ENCODE measurements around the gene FAM135A. TPM values are rescaled to one million over a fixed set of nuclear protein-coding genes. Genes with fewer than 3 reads are reported as not detected.

The FAM135A gene
- total and polyA plus RNA-seq, 2 of the 13 experiments (the other 11 are each of a cell fraction or from before 2014, with no cell fraction given) = 26.9 to 31.5 TPM

- TF ChIP-seq SRSF1 (optimal IDR thresholded peaks at IDR 0.05; ENCODE audit: low read depth, low read length) = no peak
- TF ChIP-seq, protein P1, sequence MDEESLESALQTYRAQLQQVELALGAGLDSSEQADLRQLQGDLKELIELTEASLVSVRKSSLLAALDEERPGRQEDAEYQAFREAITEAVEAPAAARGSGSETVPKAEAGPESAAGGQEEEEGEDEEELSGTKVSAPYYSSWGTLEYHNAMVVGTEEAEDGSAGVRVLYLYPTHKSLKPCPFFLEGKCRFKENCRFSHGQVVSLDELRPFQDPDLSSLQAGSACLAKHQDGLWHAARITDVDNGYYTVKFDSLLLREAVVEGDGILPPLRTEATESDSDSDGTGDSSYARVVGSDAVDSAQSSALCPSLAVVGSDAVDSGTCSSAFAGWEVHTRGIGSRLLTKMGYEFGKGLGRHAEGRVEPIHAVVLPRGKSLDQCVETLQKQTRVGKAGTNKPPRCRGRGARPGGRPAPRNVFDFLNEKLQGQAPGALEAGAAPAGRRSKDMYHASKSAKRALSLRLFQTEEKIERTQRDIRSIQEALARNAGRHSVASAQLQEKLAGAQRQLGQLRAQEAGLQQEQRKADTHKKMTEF (CRISPR knock-in tag; IDR thresholded peaks at IDR 0.05) = peak; percentile 66
- peak; percentile 92 for TF ChIP-seq AGO2 (optimal IDR thresholded peaks at IDR 0.05; ENCODE audit: low read depth, low read length)
- TF ChIP-seq MAFK (conservative IDR thresholded peaks at IDR 0.05 in 1 of 2, IDR thresholded peaks at IDR 0.05 in 1 of 2; ENCODE audit: low read length in 2 of 2) = no peak
- TF ChIP-seq ATF6 (CRISPR knock-in tag; conservative IDR thresholded peaks at IDR 0.05) = no peak; the same call in 1 of the 2 replicates
- TF ChIP-seq ZNF33B (CRISPR knock-in tag; IDR thresholded peaks at IDR 0.05) = no peak
- TF ChIP-seq, protein P2, sequence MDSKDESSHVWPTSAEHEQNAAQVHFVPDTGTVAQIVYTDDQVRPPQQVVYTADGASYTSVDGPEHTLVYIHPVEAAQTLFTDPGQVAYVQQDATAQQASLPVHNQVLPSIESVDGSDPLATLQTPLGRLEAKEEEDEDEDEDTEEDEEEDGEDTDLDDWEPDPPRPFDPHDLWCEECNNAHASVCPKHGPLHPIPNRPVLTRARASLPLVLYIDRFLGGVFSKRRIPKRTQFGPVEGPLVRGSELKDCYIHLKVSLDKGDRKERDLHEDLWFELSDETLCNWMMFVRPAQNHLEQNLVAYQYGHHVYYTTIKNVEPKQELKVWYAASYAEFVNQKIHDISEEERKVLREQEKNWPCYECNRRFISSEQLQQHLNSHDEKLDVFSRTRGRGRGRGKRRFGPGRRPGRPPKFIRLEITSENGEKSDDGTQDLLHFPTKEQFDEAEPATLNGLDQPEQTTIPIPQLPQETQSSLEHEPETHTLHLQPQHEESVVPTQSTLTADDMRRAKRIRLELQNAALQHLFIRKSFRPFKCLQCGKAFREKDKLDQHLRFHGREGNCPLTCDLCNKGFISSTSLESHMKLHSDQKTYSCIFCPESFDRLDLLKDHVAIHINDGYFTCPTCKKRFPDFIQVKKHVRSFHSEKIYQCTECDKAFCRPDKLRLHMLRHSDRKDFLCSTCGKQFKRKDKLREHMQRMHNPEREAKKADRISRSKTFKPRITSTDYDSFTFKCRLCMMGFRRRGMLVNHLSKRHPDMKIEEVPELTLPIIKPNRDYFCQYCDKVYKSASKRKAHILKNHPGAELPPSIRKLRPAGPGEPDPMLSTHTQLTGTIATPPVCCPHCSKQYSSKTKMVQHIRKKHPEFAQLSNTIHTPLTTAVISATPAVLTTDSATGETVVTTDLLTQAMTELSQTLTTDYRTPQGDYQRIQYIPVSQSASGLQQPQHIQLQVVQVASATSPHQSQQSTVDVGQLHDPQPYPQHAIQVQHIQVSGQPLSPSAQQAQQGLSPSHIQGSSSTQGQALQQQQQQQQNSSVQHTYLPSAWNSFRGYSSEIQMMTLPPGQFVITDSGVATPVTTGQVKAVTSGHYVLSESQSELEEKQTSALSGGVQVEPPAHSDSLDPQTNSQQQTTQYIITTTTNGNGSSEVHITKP (CRISPR knock-in tag; IDR thresholded peaks at IDR 0.05; ENCODE audit: low read depth) = peak; percentile 39; the same call in 1 of the 2 replicates
- TF ChIP-seq RXRB (CRISPR knock-in tag; IDR thresholded peaks at IDR 0.05; ENCODE audit: borderline replicate concordance) = peak; percentile 48
- TF ChIP-seq SIN3A (IDR thresholded peaks at IDR 0.05; ENCODE audit: borderline replicate concordance, low read depth, low read length) = peak; percentile 73; the same call in 1 of the 2 replicates
- TF ChIP-seq PAX8 (CRISPR knock-in tag; IDR thresholded peaks at IDR 0.05; ENCODE audit: borderline replicate concordance) = peak; percentile 83; the same call in 1 of the 2 replicates
- TF ChIP-seq MAF1 (CRISPR knock-in tag; IDR thresholded peaks at IDR 0.05; ENCODE audit: borderline replicate concordance) = no peak
- TF ChIP-seq ZNF768 (CRISPR knock-in tag; IDR thresholded peaks at IDR 0.05) = peak; percentile 72; the same call in 1 of the 2 replicates
- TF ChIP-seq PAWR (CRISPR knock-in tag; IDR thresholded peaks at IDR 0.05; ENCODE audit: borderline replicate concordance) = peak; percentile 74; the same call in 1 of the 2 replicates
- TF ChIP-seq SIX1 (CRISPR knock-in tag; IDR thresholded peaks at IDR 0.05; ENCODE audit: borderline replicate concordance) = no peak
- TF ChIP-seq ZNF331 (CRISPR knock-in tag; IDR thresholded peaks at IDR 0.05) = 0 out of 2 replicates have a peak, but pooled peaks have one; percentile 26
- no peak for TF ChIP-seq ZC3H4 (CRISPR knock-in tag; IDR thresholded peaks at IDR 0.05; ENCODE audit: borderline replicate concordance)
- TF ChIP-seq EEA1 (CRISPR knock-in tag; IDR thresholded peaks at IDR 0.05; ENCODE audit: borderline replicate concordance) = no peak; the same call in 1 of the 2 replicates
- TF ChIP-seq HMG20B (CRISPR knock-in tag; conservative IDR thresholded peaks at IDR 0.05) = no peak
- no peak for TF ChIP-seq ZNF703 (CRISPR knock-in tag; IDR thresholded peaks at IDR 0.05; ENCODE audit: borderline replicate concordance)
- no peak for TF ChIP-seq KLF15 (CRISPR knock-in tag; IDR thresholded peaks at IDR 0.05; ENCODE audit: borderline replicate concordance)
- TF ChIP-seq PPARG (CRISPR knock-in tag; conservative IDR thresholded peaks at IDR 0.05) = no peak
These were observed 153.6 kb downstream of the FAM135A start, which contains the start of gene SDHAF4 (continued) for GRCh38 chr6:70566751-70567382.
